Breast epithelium (tissue), 3 donors: ENCODE measurements around the gene P2RY12.

Experiments used
- POLR2A ChIP-seq: fragments of 450-650 bp; IDR thresholded peaks from one replicate; pipeline ENCODE4 v1.6.1; 2016; ENCODE audit warnings: antibody characterized with exemption, mild to moderate bottlenecking, moderate library complexity
- TF ChIP-seq, protein P1 (sequence below), 3 donors: fragments of 450-650 bp; IDR thresholded peaks; one replicate each; pipeline ENCODE4 v1.5.1; 2016 to 2017; ENCODE audit warnings: antibody characterized with exemption in 3 of 3, mild to moderate bottlenecking in 3 of 3, moderate library complexity in 3 of 3

DNA sequence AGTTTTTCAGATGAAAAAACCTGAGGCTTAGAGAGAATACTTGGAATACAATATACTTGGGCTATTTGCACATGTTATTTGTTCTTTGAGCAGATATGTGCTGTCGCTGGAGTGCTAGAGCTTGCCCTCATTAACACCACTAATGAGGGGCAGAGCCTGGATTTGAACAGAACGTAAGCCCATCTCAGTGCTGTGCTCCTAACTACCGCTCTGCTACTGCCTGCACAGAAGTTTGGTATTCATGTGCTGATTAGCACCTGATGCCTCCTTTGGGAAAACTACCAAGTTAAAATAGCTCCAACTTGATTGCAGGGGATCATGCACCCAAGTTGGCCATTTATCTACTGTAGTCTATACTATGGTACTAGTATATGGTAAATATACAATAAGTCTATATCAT lies 71.6 kb downstream of the P2RY12 start:
- TF ChIP-seq, protein P1, sequence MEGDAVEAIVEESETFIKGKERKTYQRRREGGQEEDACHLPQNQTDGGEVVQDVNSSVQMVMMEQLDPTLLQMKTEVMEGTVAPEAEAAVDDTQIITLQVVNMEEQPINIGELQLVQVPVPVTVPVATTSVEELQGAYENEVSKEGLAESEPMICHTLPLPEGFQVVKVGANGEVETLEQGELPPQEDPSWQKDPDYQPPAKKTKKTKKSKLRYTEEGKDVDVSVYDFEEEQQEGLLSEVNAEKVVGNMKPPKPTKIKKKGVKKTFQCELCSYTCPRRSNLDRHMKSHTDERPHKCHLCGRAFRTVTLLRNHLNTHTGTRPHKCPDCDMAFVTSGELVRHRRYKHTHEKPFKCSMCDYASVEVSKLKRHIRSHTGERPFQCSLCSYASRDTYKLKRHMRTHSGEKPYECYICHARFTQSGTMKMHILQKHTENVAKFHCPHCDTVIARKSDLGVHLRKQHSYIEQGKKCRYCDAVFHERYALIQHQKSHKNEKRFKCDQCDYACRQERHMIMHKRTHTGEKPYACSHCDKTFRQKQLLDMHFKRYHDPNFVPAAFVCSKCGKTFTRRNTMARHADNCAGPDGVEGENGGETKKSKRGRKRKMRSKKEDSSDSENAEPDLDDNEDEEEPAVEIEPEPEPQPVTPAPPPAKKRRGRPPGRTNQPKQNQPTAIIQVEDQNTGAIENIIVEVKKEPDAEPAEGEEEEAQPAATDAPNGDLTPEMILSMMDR (IDR thresholded peaks at IDR 0.05): no peak
- no peak for TF ChIP-seq POLR2A
